HL-60/S4 treated with phorbol 12-myristate 13-acetate at 8.2 ng/mL for 4 days and 3 days (cell line): ENCODE results near the gene ANKMY1.

Source experiments
- in situ Hi-C: fragments of 300-500 bp; cut with MboI; formaldehyde crosslinking; loops from 2 replicates; pipeline ENCODE4 v1.15.0; 2022; ENCODE audit warnings: low sequenced_read_pairs

ANKMY1 gene

DNA sequence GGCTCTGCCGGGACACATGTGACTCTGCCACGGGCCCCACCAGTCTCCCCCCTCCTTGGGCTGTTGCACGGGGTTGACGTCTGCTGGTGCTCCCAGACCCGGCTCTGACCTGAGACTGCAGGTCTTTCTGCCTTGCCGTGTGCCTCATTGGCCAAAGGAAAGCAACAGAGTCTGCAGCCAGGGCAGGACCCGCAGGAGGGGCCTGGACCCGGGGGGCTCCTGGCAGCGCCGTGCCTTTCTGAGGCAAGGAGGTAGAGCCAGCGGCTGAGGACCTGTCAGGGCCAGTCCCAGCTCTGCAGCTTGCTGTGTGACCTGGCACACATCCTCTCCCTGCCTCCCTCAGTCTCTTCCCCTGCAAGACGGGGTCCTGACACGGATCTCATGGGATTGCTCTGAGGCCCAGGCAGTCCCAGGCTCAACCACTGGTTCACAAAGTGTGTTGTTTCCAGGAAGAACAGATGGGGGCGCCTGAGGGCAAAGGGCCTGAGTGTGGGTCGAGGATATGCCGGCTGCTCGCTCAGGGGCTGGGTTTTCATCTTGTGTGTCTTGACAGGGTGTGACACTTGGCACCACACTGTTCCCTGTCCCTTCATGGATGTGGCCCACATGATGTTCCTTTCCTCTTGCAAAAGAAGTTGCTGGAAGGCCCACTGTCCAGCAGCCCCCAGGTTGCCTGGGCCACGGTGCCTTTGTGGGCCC is 37.7 kb upstream of the ANKMY1 start:
- in situ Hi-C loops = no loop called here

DNA sequence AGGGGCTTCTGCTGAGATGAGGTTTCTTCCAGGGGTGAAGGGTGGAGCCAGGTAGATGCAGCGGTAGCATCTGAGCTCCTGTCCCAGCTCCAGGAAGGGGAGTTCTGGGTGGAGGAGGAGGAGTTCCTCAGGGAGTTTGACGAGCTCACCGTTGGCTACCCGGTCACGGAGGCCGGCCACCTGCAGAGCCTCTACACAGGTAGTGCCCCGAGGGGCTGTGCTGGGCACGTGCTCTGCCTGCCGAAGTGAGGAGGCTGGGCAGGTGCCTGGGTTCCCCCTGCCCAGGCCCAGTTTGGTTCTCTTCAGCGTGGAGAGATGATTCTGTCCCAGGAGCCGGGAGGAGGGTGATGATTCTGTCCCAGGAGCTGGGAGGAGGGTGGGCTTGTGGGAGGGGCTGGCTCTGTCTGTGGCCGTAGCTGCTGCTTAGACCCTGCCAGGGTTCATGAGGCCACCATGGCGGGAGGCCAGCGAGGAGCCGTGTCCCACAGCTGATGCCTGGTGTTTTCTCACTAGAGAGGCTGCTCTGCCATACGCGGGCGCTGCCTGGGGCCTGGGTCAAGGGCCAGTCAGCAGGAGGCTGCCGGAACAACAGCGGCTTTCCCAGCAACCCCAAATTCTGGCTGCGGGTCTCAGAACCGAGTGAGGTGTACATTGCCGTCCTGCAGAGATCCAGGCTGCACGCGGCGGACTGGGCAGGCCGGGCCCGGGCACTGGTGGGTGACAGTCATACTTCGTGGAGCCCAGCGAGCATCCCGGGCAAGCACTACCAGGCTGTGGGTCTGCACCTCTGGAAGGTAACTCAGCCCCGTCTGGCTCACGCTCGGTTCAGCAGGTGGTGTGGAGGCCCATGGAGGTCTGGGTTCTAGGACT is 37.0 kb upstream of the ANKMY1 start:
- in situ Hi-C loops = no loop called here

DNA sequence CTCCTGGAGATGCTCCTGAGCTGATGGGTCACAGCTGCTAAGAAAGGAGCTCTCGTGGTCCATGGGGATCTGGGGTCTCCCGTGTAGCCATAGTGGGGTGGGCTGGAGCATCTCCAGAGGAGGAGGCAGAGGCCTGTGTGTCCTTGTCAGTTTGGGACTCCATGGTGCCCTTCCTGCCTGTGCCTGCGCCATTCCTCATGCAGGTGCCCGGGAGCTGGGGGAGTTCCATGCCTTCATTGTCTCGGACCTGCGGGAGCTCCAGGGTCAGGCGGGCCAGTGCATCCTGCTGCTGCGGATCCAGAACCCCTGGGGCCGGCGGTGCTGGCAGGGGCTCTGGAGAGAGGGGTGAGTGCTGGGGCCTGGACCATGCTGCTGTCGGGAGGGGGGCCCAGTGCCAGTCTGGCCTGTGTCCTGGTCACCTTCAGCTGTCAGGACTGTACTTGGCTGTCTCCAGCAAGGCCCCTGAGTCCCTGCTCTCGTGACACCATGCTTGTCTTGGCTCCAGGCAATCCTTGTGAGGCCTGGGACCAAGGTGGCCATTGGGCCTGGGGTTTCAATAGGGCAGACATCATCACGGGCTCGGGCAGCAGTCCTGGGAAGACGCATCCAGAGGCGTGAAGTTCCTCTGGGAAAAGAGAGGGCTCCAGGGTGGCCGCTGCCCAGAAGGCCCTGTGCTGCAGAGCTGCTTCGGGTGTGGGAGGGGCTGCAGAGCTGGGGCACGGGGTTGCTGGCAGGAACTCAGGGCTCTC is 36.1 kb upstream of the ANKMY1 start:
- in situ Hi-C loops = no loop called here

DNA sequence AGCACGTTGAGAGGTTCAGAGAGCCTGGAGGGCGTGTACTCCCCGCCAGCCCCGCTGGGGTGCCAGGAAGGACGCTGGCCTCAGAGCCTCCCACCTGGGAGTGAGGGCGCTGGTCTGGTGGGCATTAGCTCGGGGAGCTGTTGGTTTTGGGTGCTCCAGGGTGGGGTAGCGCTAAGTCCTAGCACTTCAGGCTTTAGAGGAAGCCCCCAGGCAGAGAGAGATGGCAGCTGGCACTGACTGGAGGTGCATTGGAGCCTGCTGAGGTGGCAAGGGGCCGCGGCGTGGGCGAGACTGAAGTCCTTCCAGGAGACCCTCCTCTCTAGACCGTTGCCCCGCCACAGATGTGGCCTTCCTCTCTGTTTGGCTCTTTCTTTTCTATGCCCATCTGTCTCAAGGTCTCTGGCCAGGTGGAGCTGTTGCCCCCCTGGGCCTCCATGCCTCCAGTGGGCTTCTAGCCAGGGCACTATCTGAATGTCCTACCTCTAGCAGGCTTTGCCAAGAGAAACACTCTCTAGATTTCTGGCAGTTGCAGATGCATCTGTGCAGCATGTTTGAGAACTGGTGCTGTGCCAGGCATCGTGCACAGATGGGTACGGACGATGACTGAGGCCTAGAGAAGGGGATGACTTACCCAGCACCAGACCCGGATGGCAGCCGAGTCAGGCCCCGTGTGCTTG is 35.4 kb upstream of the ANKMY1 start:
- in situ Hi-C loops = no loop called here

DNA sequence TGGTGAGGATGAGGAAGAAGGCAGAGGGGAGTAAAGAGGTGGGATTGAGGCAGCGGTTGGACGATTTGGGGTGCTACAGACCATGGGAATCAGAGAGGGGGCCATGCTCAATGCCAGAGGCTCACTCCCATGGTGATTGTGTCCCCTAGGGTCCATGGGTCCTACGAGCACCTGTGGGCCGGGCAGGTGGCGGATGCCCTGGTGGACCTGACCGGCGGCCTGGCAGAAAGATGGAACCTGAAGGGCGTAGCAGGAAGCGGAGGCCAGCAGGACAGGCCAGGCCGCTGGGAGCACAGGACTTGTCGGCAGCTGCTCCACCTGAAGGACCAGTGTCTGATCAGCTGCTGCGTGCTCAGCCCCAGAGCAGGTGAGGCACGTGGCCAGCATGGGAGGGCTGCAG is 34.0 kb upstream of the ANKMY1 start:
- in situ Hi-C loops = no loop called here

DNA sequence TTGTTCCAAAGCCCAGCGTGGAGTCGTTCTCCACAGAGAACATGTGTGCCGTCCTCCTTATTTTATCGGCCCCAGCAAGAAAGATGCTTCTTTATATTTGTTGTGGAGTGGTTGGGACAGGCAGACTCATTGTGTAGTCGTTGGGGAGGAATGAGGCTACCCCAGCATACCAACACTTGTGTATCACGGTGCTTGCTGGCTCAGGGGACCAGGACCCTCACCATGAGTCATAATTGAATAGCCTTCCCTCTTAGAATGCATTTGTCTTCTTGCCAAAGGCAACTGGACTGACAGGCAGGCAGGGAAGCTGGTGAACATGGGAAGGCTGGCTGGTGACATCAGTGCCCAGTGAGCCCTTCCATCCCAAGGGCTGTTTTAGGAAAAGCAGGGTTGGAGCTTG is 33.4 kb upstream of the ANKMY1 start:
- in situ Hi-C loops = no loop called here

DNA sequence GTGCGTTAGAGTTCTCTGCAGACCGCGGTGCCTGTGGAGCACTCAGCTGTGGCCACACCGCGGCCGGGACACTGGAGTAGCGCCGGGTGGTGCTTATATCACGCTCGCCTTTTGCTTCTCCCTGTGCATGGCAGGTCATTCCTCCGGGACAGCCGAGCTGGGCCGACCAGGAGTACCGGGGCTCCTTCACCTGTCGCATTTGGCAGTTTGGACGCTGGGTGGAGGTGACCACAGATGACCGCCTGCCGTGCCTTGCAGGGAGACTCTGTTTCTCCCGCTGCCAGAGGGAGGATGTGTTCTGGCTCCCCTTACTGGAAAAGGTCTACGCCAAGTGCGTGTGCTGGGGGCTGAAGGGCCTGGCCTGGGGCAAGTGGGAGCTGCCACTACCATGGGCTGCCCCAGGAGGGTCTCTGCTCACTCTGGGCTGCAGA is 32.9 kb upstream of the ANKMY1 start:
- in situ Hi-C loops = no loop called here

DNA sequence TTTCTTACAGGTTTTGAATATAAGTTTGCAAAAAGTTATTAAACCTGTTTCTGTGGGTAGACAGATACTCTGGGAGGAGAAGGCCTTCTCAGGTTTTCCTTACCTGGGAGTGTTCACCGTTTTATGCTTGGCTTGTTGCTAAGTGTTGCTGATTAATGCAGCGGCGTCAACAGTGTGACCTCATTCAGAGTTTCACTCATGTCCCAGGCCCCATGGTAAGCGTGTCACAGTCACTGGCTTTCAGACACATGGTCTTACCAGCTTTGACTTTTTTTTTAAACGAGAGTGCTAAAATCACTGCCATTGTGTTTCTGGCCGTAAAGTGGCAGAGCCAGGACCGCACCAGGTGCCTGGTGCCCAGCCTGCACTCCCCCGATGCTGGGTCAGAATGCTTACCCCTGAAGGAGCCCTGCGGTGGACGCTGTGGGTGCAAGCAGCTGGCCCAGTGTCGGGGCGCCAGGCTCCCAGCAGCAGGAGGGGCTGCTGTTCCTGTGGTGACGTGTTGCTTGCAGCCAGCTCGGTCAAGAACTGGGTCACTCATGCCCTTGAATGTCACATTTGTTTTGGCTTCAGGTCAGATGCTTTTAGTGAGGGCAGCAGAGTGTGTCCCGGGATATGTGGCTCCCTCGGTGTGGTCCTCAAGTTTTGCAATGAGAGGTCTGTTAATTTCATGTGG is 32.2 kb upstream of the ANKMY1 start:
- in situ Hi-C loops = no loop called here

DNA sequence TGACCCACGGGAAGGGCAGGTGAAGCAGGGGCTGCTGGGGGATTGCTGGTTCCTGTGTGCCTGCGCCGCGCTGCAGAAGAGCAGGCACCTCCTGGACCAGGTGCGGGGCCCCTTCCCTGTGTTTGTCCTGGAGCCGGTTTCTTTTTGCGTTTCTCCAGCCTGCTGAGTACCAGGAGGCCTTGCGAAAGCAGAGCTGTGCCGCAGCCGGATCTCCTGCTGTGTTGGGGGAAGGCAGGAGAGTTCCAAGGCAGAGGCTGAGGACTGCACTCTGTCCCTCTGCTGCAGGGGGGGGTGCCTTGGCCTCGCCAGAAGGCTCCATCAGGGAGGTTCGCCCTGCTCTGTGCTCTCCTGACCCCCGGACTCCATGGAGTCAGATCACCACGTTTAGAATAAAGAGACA is 31.6 kb upstream of the ANKMY1 start:
- in situ Hi-C loops = no loop called here

DNA sequence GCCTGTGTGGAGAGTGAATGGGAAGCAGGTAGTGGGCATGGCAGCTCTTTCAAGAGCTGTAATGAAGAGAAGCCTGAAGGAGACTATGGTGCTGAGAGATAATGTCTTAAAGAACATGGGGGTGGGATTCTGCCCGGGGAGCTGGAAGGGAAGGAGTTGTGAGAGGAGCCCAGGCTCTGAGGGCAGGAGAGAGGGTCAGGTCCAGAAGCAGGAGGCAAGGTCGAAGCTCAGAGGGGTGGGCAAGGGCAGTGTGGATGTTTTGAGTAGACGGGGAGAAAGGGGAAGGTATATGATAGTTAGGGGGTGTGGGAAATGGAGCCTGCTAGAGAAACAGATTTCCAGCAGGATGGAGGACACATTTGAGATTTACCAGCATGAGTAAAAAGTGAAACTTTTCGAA is 30.9 kb upstream of the ANKMY1 start:
- in situ Hi-C loops = no loop called here

DNA sequence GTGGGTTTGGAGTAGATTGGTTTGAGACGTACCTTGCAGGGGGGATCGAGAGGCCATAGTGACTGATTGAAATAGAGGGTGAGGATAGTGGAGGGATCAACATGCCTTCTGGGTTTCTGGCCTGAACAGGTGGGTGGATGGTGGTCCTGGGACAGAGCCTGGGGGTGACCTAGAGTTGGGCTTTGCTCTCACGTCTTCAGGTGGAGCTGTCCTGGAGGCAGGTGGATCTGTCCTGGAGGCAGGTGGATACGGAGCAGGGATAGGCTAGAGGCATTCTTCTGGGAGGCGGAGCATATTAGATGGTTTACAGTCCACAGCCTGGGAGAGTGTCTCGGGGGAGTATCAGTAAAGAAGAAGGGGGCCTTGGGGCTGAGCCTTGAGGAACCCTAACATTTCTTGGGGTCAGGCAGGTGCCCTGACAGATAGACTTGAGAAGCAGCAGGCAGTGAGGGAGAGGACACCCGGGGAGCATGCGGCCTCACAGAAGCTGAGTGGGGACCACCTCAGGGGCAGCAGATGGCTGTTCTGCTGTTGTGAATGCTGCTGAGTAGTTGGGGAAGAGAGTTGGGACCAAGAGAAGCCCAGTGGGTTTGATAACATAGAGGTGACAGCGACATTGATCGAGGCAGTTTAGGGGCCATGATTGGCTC is 30.3 kb upstream of the ANKMY1 start:
- in situ Hi-C loops = no loop called here

DNA sequence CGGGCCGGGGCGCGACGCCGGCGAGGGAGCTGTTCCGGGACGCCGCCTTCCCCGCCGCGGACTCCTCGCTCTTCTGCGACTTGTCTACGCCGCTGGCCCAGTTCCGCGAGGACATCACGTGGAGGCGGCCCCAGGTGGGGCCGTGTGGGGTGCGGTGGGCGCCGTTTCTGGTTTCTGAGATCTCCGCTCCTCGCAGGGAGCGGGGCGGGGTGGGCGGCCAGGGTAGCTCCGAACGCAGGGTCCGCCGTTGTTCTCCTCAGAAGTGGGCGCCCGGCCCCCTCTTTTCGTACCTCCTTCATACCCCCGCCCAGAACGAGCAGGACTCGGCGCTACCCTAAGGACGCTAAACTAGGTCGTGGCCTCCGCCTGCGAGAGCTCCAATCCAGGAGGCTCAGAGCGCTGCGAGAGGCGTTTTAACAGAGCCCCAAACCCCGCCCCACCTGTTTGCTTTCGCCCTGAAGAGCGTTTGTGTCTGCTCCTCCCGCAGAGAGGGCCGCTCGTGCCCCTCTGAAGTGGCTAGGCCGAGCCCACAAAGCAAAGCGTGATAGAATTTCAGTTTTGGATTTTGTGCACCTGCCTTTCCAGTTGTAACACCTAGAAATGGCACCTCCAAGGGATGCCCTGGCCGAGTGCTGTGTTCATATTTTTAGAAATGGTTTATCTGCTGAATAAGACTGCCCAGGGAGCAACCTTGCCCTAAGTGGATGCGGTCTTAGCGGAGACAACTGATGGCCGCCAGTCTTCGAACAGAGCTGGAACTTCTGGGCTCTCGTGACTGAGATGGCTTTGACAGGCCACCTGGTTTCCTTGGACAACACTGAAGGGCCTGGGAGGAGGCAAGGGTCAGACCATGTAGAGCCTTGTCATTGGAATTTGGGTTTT is 29.4 kb upstream of the ANKMY1 start:
- in situ Hi-C loops = no loop called here

DNA sequence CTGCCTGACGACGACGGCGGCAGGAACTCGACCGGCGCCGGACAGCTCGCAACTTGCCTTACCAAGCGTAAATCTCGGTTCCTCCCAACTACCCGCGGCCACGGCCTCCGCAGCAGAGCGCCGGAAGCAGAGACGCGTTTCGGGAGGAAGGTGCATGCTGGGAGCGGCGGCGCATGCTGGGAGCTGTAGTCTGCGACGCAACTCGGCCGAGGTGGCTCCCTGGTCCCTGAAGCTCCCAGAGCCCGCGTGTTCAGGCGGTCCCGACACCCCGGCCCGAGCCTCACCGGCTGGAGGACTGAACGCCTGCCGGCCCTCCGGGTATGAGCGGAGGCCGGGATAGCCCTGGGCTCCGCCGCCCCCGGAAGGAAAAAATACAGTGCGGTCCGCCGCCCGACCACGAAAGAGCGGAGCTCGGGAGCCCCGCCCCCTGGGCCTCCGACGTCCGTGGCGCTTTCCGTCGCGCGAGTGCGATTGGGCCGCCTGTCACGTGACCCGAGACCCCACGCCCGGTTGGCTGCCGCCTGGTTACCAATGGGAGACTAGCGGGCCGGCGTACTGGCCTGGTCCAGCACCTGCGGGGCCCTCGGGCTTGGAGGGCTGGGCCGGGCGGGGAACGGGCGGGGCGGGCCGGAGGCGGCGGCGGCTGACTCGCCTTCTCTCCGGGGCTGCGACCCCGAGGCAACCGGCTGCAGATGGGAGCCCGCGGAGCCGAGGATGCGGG is 28.6 kb upstream of the ANKMY1 start, which contains the start of gene CAPN10:
Gene CAPN10 (plus strand): TSS at position 537 of the 721 bp plus-strand sequence. CDS start 178 bp downstream, at position 715.
- in situ Hi-C loops = no loop called here

DNA sequence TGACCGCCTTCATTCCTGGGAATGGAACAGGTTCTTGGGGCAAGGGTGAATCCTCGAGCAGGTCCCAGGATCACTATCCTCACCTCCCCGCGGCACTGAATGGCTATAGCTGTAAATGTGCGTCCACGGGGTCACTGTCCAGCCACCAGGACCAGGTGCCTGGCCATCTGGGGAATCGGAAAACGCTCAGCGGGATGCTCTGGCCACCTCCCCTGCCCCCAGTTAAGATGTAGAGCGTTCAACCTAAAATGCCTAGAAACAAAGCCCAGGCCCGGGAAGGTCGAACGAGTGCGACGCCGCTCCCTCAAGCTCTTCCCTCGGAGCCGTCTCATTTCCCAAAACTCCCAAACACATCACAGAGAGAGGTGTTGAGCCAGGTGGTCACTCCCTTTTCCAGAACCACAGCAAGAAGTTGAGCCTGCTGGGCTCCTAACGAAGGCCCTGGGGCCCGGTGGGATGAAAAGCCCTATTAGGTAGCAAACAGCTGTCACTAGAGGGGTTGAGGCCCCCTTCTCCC is 28.0 kb upstream of the ANKMY1 start:
- in situ Hi-C loops = no loop called here

DNA sequence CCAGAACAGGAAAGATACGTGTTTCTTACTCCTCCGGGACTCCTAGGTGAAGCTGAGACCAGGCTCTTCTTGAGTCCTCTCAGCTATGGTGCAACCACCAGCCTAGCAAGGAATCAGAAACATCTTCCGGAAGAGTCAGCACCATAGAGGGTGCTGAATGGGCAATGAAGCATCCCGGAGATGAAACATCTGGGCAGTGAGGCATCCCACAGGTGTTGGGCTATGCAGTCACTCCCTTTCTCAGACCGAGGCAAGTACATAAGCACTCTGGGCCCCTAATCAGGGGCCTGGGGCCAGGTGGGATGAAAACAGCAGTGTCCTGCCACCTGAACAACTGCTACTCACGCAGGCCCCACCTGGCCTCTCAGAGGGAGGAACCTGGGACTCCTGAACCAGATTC is 27.3 kb upstream of the ANKMY1 start:
- in situ Hi-C loops = no loop called here

DNA sequence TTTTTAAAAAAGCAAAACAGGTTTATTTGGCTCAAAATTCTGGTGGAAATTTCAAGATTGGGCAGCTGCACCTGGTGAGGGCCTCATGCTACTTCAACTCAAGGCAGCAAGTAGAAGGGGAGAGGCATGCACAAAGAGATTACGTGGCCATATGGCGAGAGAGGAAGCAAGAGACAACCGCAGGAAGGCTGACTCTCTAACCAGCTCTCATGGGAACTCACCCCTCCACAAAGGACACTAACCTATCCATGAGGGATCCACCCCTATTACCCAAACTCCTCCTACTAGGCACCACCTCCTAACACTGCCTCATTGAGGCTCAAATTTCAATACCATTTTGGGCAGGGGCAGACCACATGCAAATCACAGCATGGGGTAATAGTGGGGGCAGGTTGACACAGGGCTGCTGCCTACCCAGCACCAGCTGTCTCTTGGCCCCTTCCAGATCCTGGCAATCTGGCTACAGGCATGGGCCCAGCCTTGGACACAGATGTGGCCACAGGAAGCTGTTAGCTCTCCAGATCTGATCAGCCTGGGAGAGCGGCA is 26.8 kb upstream of the ANKMY1 start:
- in situ Hi-C loops = no loop called here

DNA sequence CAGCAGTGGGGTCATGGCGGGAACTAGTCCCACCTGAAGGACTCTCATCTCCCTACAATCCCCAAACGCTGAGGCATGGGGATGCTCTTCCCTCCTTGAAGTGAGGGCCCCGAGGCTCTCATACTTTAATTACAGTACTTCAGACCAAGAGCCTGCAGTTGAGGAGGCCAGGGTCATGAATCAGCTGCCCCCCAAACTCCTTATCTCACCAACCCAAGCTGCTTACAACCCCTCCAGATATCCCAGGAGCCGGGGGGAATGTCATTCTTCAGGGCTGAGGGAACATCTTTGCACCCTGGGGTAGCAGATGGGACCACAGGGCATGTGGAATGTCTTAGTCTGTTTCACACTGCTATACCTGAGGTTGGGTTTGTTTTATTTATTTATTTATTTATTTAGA is 26.0 kb upstream of the ANKMY1 start:
- in situ Hi-C loops = no loop called here

DNA sequence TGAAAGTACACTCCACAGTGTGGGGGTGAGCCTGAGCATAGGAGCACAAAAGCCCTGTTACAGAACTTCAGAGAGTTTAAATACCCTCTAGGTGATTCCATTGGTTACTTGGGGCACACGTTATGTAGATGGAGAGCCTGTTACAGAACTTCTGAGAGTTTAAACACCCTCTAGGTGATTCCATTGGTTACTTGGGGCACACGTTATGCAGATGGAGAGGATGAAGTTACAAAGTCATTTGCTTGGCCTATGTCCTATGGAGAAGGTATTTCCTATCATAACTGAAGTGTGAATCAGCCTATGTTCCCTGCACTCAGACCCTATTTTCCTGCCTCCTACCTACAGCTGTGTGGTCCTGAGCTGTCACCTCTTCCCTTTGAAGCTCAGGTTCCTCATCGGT is 25.0 kb upstream of the ANKMY1 start:
- in situ Hi-C loops = no loop called here
